D721Med (cell line): ENCODE measurements around the gene GUCY1A2.
"Not testable (repeated sequence)": the region's sequence is repeated elsewhere in the genome, so short reads cannot be mapped to it uniquely, and the experiment has no call there.

Source experiments
- DNase-seq: peaks from one replicate; pipeline ENCODE4 v3.0.0; 2011; ENCODE audit warnings: low spot score; ENCODE audit not compliant: insufficient read length
- FAIRE-seq: peaks from 2 replicates; lab custom pipeline; 2011; peaks lifted over from hg19 to GRCh38; lab: Jason Lieb, UNC
- CTCF ChIP-seq: IDR thresholded peaks from 2 replicates; pipeline ENCODE4 v1.5.1; 2012; ENCODE audit warnings: mild to moderate bottlenecking, control low read depth; ENCODE audit not compliant: insufficient read depth; ENCODE audit errors: missing control alignments

Gene GUCY1A2

DNA sequence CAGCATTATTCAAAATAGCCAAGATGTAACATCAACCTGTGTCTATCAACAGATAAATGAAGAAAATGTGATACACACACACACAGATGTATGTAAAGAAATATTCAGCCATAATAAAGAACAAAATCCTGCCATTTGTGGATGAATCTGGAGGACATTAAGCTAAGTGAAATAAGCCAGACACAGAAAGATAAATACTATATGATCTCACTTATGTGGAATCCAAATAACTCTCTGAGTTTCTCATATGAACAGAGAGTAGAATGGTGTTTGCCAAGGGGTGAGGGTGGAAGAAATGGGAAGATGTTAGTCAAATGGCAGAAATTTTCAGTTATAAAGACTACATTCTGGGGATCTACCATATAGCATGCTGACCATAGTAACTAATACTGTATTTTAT lies 224.2 kb downstream of the GUCY1A2 start:
- FAIRE-seq, result no peak
- TF ChIP-seq CTCF, result no peak
- DNase-seq, result no peak

- DNase-seq (no peak), FAIRE-seq (no peak)
- no peak for TF ChIP-seq CTCF
These were observed 228.9 kb downstream of the GUCY1A2 start for GRCh38 chr11:106789406-106789805.

DNA sequence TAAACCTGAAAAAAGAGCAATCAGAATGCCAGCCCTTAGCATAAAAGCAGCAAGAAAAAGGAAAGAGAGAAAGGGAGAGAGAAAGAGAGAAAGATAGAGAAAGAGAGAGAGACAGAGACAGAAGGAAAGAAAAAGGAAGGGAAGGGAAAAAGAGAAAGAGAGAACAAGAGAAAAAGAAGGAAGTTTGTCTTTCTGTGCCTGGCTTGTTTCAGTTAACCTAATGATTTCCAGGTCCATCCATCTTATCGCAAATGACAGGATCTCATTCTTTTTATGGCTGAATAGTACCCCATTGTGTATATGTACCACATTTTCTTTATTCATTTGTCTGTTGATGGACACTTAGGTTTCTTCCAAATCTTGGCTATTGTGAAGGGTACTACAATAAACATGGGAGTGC lies 230.8 kb downstream of the GUCY1A2 start:
- no peak for TF ChIP-seq CTCF
- no peak for FAIRE-seq

DNA sequence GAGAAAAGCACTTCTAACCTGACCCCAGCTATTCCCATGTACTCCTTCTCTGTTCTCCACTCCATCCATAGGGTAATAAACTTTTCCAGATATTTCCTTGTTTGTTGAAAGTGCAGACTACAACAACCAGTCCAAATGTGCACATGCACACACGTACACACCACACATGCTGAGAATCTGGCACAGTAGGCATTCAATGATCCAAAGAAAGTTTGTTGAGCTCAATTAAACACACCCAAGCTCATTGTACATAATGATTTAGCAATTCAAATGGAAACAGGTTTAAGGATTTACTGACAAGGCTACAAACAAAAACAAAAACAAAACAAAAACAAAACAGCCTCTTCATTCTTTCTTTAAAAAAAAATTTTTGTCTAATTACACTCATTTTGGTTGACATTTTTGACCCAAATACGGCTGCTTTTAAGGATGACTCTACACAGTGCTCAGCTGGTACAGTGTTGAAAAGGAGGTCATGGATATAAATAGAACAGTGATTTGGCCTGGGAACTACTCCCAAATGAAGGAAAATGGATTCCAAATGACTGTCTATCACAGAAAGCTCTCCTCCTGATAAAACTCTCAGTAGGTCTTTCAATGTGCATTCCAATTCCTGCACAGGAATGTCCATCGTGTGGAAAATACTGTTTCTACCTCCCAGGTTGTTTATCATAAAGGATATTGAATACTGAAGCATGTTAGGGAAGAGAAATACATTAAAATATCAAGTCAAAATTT lies 232.2 kb downstream of the GUCY1A2 start:
- FAIRE-seq (no peak), DNase-seq (no peak)
- TF ChIP-seq CTCF, result no peak

More for the DNA sequence above, 230.8 kb downstream of the GUCY1A2 start:
- no peak for DNase-seq

GRCh38 chr11:106777302-106777701 lies 241.0 kb downstream of the GUCY1A2 start:
- DNase-seq, FAIRE-seq: not testable (repeated sequence)

DNA sequence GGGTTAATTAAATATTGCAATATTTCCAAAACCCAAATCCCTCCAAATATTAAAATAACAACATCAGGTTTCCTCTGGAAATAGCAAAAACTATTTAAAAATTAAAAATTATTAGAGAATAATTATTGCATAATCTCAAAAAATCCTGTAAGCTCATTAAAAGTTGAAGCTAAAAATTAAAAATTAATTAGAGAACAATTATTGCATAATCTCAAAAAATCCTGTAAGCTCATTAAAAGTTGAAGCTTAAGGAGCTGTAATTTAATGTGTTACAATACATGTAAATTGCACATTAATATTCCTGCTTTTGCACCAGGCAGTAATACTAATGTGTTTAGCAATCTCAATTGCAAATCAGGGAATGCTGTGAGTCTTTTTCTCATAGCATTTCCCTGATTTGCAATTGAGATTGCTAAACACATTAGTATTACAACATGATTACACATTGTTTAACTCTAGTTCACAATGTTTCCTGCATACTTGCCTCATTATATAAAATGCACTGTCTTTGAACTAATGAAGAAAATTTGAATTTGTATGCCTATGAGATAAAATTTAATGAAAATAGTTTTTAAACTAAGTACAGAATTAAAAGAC lies 247.7 kb downstream of the GUCY1A2 start:
- TF ChIP-seq CTCF, result no peak
- DNase-seq, result no peak
- FAIRE-seq, result no peak

GRCh38 chr11:106765469-106766258 lies 252.6 kb downstream of the GUCY1A2 start:
- FAIRE-seq, result no peak

More at GRCh38 chr11:106765469-106766258, 252.6 kb downstream of the GUCY1A2 start:
- TF ChIP-seq CTCF, result no peak
- DNase-seq, result no peak
